Trophoblast cell (in vitro differentiated cells and primary cell): ENCODE data around the gene VWA2.

Experiments used
- DNase-seq, 2 donors: peaks; one replicate each; pipeline ENCODE4 v3.0.0-alpha.2; 2016
- H2AFZ ChIP-seq: 2 replicates; pipeline ENCODE4 v1.6.1; 2013; ENCODE audit warnings: low read length, moderate library complexity, mild to moderate bottlenecking; ENCODE audit not compliant: insufficient read depth, poor library complexity
- H2AK5ac ChIP-seq: 2 replicates; pipeline ENCODE4 v1.6.1; 2013; ENCODE audit warnings: mild to moderate bottlenecking, low read length
- H2BK120ac ChIP-seq: 2 replicates; pipeline ENCODE4 v1.6.1; 2013; ENCODE audit warnings: low read length, mild to moderate bottlenecking, moderate library complexity; ENCODE audit not compliant: insufficient read depth, poor library complexity
- H2BK12ac ChIP-seq: 2 replicates; pipeline ENCODE4 v1.6.1; 2013; ENCODE audit warnings: mild to moderate bottlenecking, low read length, moderate library complexity
- H2BK5ac ChIP-seq: 2 replicates; pipeline ENCODE4 v1.6.1; 2013; ENCODE audit warnings: low read length, low read depth, moderate library complexity, mild to moderate bottlenecking; ENCODE audit not compliant: poor library complexity
- H3K14ac ChIP-seq: 2 replicates; pipeline ENCODE4 v1.6.1; 2013; ENCODE audit warnings: mild to moderate bottlenecking, low read length
- H3K18ac ChIP-seq: 2 replicates; pipeline ENCODE4 v1.6.1; 2013; ENCODE audit warnings: mild to moderate bottlenecking, low read length
- H3K23ac ChIP-seq: 2 replicates; pipeline ENCODE4 v1.6.1; 2013; ENCODE audit warnings: low read length
- H3K27ac ChIP-seq: 2 replicates; pipeline ENCODE4 v1.5.1; 2013; ENCODE audit warnings: low read depth, mild to moderate bottlenecking, inconsistent platforms, low read length, moderate library complexity
- H3K27me3 ChIP-seq: 2 replicates; pipeline ENCODE4 v1.6.1; 2013; ENCODE audit warnings: inconsistent platforms, mild to moderate bottlenecking, low read length, moderate library complexity; ENCODE audit not compliant: insufficient read depth
- H3K36me3 ChIP-seq, 2 experiments: 1 replicate in 1 of 2; 2 replicates in 1 of 2; pipeline ENCODE4 v1.6.1; 2013; ENCODE audit warnings: low read length in 2 of 2, mild to moderate bottlenecking in 2 of 2, moderate library complexity in 1 of 2; ENCODE audit not compliant: insufficient read depth in 2 of 2, control insufficient read depth in 1 of 2
- H3K4ac ChIP-seq: 2 replicates; pipeline ENCODE4 v1.6.1; 2013; ENCODE audit warnings: low read depth, mild to moderate bottlenecking, low read length, moderate library complexity
- H3K4me1 ChIP-seq, 2 experiments: 1 replicate in 1 of 2; 2 replicates in 1 of 2; pipeline ENCODE4 v1.6.1; 2013; ENCODE audit warnings: low read length in 2 of 2, mild to moderate bottlenecking in 2 of 2, moderate library complexity in 1 of 2; ENCODE audit not compliant: insufficient read depth in 2 of 2, control insufficient read depth in 1 of 2
- H3K4me2 ChIP-seq: 2 replicates; pipeline ENCODE4 v1.6.1; 2013; ENCODE audit warnings: inconsistent platforms, mild to moderate bottlenecking, low read length, moderate library complexity
- H3K4me3 ChIP-seq: 2 replicates; pipeline ENCODE4 v1.5.1; 2013; ENCODE audit warnings: mild to moderate bottlenecking, low read depth, low read length, inconsistent platforms
- H3K79me1 ChIP-seq: one replicate; pipeline ENCODE4 v1.6.1; 2013; ENCODE audit warnings: low read length
- H3K79me2 ChIP-seq: 2 replicates; pipeline ENCODE4 v1.6.1; 2013; ENCODE audit warnings: low read length, mild to moderate bottlenecking; ENCODE audit not compliant: control insufficient read depth, insufficient read depth, poor library complexity
- H3K9ac ChIP-seq: 2 replicates; pipeline ENCODE4 v1.6.1; 2013; ENCODE audit warnings: mild to moderate bottlenecking, low read length
- H3K9me3 ChIP-seq: 2 replicates; pipeline ENCODE4 v1.6.1; 2013; ENCODE audit warnings: low read depth, mild to moderate bottlenecking, control low read depth, inconsistent platforms, low read length; ENCODE audit not compliant: insufficient read depth
- H4K12ac ChIP-seq: 2 replicates; pipeline ENCODE4 v1.6.1; 2013; ENCODE audit warnings: low read depth, mild to moderate bottlenecking, low read length, moderate library complexity
- H4K8ac ChIP-seq: 2 replicates; pipeline ENCODE4 v1.6.1; 2013; ENCODE audit warnings: low read depth, mild to moderate bottlenecking, low read length, moderate library complexity
- H4K91ac ChIP-seq: one replicate; pipeline ENCODE4 v1.6.1; 2013; ENCODE audit warnings: low read depth, mild to moderate bottlenecking, low read length, moderate library complexity
- whole genome bisulfite sequencing: extraction: QIAGEN DNeasy Blood & Tissue Kit; methylation state at CpG from one replicate; pipeline ENCODE4 v1.1.7; 2013; ENCODE audit warnings: missing lambda C conversion rate; ENCODE audit not compliant: insufficient read length, insufficient coverage; ENCODE audit errors: extremely low coverage; 5-methylcytosine and 5-hydroxymethylcytosine counted together

The VWA2 gene

DNA sequence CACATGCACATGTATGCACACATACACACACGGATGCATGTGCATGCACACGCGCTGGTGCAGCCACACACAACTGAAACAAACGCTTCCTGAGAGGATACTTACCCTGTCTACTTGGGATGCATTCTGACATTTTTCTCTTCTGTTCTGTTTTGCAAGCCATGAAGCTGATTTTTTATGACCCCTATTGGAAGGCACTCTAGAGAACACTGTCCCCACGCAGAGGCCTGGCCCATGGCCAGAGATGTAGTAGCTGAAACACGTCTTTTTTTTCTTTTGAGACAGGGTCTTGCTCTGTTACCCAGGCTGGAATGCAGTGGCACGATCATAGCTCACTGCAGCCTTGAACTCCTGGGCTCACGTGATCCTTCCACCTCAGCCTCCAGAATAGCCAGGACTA, 47.9 kb downstream of the VWA2 start:
- no peaks in the 10 kb centered on the region for H3K79me2 ChIP-seq
- H3K79me1 ChIP-seq: no peaks in the 10 kb centered on the region
- no peak overlapping the region for H3K4me2 ChIP-seq
- peak overlapping the region; percentile 42 for H3K23ac ChIP-seq
- H3K36me3 ChIP-seq: peaks cover 13 to 17% of the 10 kb centered on the region in 2 experiments
- no peaks in the 10 kb centered on the region for H3K27me3 ChIP-seq
- H3K4ac ChIP-seq: no peak overlapping the region
- no peak overlapping the region for H2BK120ac ChIP-seq
- H3K27ac ChIP-seq: no peak overlapping the region
- no peak overlapping the region for H3K18ac ChIP-seq
- H3K4me1 ChIP-seq: peaks cover 0 to 3% of the 10 kb centered on the region in 2 experiments
- no peak overlapping the region for H2AK5ac ChIP-seq
- H3K9ac ChIP-seq: no peak overlapping the region
- no peak overlapping the region for H4K91ac ChIP-seq
- DNase-seq: no peak
- no peak overlapping the region for H3K4me3 ChIP-seq
- no CpG with 5 or more reads among the region's 8 CpGs for WGBS
- H2BK5ac ChIP-seq: no peak overlapping the region
- H3K14ac ChIP-seq: no peak overlapping the region
- no peak overlapping the region for H2AFZ ChIP-seq
- H4K8ac ChIP-seq: no peak overlapping the region
- H3K9me3 ChIP-seq: peaks cover 5% of the 10 kb centered on the region
- H4K12ac ChIP-seq: no peak overlapping the region
- H2BK12ac ChIP-seq: no peak overlapping the region

DNA sequence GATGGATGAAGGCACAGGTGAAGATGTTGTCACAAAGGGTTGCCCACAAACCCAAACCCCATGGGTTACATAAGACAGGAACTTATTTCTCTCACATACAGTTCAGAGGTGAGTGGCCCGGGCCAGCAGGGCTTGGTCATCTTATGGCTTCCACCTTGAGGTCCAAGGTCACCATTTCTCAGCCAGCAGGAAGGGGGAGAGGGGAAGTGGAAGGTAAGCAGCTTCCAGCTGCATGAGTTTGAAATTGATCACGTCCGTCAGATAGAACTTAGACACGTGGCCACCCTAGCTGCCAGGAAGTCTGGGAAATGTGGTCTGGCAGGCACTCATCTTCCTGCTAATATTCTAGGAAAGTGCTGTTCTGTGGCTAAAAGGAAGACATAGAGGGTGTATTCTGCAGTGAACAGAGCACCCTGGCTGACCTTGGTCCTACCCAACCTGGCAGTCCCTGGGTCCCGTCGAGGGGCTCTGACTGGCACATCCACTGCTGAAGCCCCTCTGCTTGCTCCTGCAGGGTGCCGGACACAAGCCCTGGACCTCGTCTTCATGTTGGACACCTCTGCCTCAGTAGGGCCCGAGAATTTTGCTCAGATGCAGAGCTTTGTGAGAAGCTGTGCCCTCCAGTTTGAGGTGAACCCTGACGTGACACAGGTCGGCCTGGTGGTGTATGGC, 49.5 kb downstream of the VWA2 start:
- Histone ChIP-seq H3K4me2 (no peak overlapping the region), H3K18ac (no peak overlapping the region), H4K8ac (no peak overlapping the region), H3K79me1 (no peaks in the 10 kb centered on the region), H3K27me3 (no peaks in the 10 kb centered on the region), H3K4me3 (no peak overlapping the region), H2BK5ac (no peak overlapping the region), H3K4me1 (peaks cover 0 to 3% of the 10 kb centered on the region in 2 experiments), H3K9ac (no peak overlapping the region), H3K9me3 (peaks cover 5% of the 10 kb centered on the region), H2AFZ (no peak overlapping the region), H3K4ac (no peak overlapping the region), H2BK12ac (no peak overlapping the region), H2BK120ac (no peak overlapping the region), H3K14ac (no peak overlapping the region), H3K23ac (no peak overlapping the region), H3K36me3 (peaks cover 13 to 18% of the 10 kb centered on the region in 2 experiments), H4K12ac (no peak overlapping the region), H2AK5ac (no peak overlapping the region), H4K91ac (no peak overlapping the region), H3K27ac (no peak overlapping the region), H3K79me2 (no peaks in the 10 kb centered on the region)
- no CpG with 5 or more reads among the region's 11 CpGs for WGBS
- no peak for DNase-seq

DNA sequence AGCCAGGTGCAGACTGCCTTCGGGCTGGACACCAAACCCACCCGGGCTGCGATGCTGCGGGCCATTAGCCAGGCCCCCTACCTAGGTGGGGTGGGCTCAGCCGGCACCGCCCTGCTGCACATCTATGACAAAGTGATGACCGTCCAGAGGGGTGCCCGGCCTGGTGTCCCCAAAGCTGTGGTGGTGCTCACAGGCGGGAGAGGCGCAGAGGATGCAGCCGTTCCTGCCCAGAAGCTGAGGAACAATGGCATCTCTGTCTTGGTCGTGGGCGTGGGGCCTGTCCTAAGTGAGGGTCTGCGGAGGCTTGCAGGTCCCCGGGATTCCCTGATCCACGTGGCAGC, 50.0 kb downstream of the VWA2 start:
- H4K91ac ChIP-seq: no peak overlapping the region
- H4K8ac ChIP-seq: no peak overlapping the region
- H3K9ac ChIP-seq: peak overlapping the region; percentile 29
- H2BK12ac ChIP-seq: no peak overlapping the region
- no peak overlapping the region for H3K4ac ChIP-seq
- H2BK120ac ChIP-seq: no peak overlapping the region
- no peak overlapping the region for H3K23ac ChIP-seq
- H3K27ac ChIP-seq: no peak overlapping the region
- H2AK5ac ChIP-seq: peak overlapping the region; percentile 26
- H3K14ac ChIP-seq: no peak overlapping the region
- no CpG with 5 or more reads among the region's 16 CpGs for WGBS
- no peaks in the 10 kb centered on the region for H3K79me1 ChIP-seq
- no peaks in the 10 kb centered on the region for H3K27me3 ChIP-seq
- no peak overlapping the region for H2AFZ ChIP-seq
- no peaks in the 10 kb centered on the region for H3K79me2 ChIP-seq
- H3K4me2 ChIP-seq: no peak overlapping the region
- peaks cover 13 to 18% of the 10 kb centered on the region in 2 experiments for H3K36me3 ChIP-seq
- no peak overlapping the region for H4K12ac ChIP-seq
- no peak overlapping the region for H2BK5ac ChIP-seq
- H3K9me3 ChIP-seq: peaks cover 5% of the 10 kb centered on the region
- H3K18ac ChIP-seq: no peak overlapping the region
- H3K4me3 ChIP-seq: no peak overlapping the region
- no peak for DNase-seq
- H3K4me1 ChIP-seq: peaks cover 0 to 3% of the 10 kb centered on the region in 2 experiments

DNA sequence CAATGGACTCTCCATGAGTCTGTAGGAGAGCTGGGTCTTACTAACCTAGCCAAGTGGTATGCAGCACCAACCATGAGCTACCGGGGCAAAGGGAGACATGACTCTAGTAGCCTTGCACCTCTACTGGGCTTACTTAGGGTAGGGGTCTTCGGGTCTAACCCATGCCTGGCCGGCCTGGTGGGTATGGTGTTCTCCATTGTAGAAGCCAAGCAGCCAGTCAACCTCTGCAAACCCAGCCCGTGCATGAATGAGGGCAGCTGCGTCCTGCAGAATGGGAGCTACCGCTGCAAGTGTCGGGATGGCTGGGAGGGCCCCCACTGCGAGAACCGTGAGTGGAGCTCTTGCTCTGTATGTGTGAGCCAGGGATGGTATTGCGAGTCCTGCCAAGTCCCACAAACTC, 51.0 kb downstream of the VWA2 start:
- Histone ChIP-seq H3K9me3 (peaks cover 5% of the 10 kb centered on the region), H3K79me1 (no peaks in the 10 kb centered on the region), H4K91ac (no peak overlapping the region), H2BK5ac (no peak overlapping the region), H3K4me1 (peaks cover 0 to 3% of the 10 kb centered on the region in 2 experiments), H3K4ac (no peak overlapping the region), H3K23ac (no peak overlapping the region), H3K14ac (no peak overlapping the region), H2AFZ (no peak overlapping the region), H3K4me3 (no peak overlapping the region), H3K79me2 (no peaks in the 10 kb centered on the region), H3K18ac (no peak overlapping the region), H2BK120ac (no peak overlapping the region), H2AK5ac (no peak overlapping the region), H3K9ac (no peak overlapping the region), H3K4me2 (no peak overlapping the region), H2BK12ac (no peak overlapping the region), H3K36me3 (peaks cover 13 to 18% of the 10 kb centered on the region in 2 experiments), H3K27ac (no peak overlapping the region), H3K27me3 (no peaks in the 10 kb centered on the region), H4K8ac (no peak overlapping the region), H4K12ac (no peak overlapping the region)
- WGBS: no CpG with 5 or more reads among the region's 10 CpGs
- no peak for DNase-seq
